HG02623 (cell line): Measurements from ENCODE around the gene MRPL39.
A peak's percentile ranks its signal among the peaks of the same experiment; 100 is the strongest.
"Not testable (repeated sequence)": the region's sequence is repeated elsewhere in the genome, so short reads cannot be mapped to it uniquely, and the experiment has no call there.

Experiments
- ATAC-seq: cut with Tn5 transposase; IDR thresholded peaks from one replicate; pipeline ENCODE4 v1.9.1; 2021; ENCODE audit warnings: moderate library complexity; ENCODE audit not compliant: unreplicated experiment

Gene MRPL39

DNA sequence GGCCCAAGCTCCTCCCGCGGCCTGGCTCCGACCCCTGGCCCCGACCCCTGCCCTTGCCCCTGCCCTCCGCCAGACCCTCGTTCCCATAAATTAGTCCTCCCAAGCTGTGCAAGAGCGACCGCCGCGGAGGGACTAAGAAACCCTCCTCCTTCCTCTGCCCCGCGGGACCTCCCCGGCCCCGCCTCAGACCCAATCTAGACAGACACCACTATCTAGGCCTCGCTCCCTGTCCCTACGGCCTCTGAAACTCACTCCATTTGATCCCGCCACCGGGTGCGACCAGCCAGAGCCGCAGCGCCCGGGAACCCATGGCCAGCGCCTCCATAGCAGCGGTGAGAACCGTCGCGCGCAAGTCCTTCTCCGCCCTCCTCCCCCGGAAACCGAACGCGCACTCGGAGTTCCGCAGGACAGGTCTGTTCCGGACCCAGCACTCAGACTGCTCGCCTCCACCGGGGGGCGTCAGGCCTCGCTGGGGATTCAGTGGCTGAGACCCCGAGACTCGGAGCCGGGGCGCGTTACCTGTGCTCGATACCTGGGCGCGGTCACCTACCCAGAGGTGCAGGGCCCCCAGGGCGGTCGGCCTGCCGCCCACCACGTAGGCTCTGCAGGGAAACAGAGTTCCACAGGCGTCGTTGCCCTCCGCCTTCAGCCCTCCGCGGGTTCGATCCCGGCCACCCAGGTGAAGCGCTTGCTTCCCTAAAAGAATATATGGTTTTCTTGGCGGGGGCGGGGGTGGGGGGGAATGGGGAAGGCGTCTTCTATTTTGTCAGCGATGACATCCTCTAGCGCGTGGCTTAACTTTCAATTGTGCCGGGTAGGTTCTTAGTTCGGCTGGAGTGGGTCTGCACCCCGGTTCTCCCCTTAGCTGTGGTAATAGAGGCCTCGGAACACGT is at the start of gene MRPL39:
Gene MRPL39, minus strand, starts transcription at position 331 of the 893 bp plus-strand sequence. Its CDS starts 6 bp downstream, at position 325.
- peak; percentile 93 for ATAC-seq

DNA sequence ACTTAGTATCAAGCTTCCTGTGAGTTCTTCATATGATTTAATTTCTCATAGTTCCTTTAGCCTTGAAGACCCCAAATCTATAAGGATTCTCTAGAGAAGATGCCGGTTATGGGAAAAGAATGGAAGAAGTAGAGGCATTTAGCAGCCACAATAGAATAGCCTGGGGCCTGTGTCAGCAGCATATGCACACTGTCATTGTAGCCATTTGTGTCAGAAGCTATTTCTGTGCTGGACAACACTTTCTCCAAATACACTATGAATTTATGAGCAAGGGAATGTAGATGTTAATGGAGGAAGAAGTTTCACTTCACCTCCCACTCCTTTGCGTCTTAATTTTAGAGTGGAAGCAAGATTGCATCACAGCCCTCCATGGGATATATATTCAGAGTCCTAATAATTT is 49.1 kb upstream of the MRPL39 start:
- ATAC-seq, result no peak

DNA sequence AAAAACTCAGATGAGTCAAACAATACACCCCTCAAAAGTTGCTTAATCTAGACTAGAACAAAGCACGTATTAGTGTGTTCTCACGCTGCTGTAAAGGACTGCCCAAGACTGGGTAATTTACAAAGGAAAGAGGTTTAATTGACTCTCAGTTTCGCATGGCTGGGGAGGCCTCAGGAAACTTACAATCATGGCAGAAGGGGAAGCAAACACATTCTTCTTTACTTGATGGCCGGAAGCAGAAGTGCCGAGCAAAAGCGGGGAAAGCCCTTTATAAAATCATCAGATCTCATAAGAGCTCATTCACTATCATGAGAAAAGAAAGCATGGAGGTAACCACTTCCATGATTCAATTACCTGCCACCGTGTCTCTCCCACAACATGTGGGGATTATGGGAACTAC is 41.9 kb upstream of the MRPL39 start:
- no peak for ATAC-seq

DNA sequence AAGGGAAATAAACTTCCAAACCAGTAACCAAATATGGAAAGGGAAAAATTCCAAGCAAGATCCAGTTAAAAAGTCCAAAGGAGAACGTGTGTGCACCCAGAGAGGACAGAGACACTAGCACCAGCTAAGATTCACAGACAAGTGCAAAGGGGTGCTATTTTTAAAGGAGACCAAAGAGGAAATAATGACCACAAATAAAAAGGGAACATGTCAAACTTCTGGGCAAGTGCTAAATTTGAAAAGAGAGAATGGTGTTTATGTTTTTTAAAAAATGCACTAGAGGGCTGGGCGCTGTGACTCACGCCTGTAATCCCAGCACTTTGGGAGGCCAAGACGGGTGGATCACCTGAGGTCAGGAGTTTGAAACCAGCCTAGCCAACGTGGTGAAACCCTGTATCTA is 40.4 kb upstream of the MRPL39 start:
- no peak for ATAC-seq

DNA sequence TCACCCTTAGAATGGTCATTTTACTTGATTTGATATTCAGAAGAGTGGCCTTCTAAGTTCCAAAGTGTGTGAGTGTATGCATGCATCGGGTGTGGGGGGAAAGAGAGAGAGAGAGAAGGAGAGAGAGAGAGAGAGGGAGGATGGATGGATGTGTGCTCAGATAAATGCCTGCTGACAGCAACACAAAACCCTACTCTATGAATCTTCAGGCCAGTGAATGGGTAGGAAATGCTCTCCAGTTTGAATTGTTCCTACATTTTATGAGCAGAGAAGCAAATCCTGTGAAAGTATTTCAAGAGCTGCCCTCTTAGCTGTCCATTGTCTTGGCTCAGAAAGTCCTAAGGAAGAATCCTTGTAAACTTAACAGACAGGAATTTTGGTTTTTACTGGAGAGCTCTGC is 39.2 kb upstream of the MRPL39 start:
- ATAC-seq, result no peak

DNA sequence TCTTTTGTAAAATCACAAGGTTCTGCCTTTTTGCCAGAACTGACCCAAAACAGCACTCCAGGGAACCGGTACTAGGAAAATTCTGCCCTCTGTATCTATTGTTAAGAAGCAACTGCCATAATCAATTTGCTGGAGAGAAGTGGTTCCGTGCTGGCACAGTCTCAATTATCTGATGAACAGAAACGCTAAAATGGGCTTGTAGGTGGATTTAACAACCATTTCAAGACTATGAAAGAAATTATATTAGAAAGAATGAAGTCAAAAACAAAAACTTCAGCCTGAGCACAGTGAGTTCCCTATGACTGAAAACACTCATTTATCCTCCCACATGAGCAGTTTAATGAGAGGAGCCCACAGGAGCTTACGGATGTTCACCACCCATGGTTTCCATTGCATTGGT is 36.2 kb upstream of the MRPL39 start:
- ATAC-seq, result no peak

DNA sequence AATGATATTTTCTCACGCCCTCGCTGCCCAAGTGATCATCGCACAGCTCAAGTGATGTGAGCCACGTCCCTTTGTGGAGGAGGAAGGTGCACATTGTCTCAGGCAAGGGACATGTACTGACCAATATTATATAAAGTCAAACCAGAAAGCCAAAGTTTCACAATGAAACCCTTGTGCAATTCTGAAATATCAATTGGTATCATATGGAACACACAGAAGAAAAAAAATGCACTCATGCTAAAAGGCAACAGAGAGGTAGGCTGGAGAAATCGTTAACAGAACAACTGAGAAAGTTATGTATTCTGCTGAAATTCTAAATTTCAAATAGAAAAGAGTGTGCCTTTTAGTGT is 33.6 kb upstream of the MRPL39 start:
- ATAC-seq, result no peak

DNA sequence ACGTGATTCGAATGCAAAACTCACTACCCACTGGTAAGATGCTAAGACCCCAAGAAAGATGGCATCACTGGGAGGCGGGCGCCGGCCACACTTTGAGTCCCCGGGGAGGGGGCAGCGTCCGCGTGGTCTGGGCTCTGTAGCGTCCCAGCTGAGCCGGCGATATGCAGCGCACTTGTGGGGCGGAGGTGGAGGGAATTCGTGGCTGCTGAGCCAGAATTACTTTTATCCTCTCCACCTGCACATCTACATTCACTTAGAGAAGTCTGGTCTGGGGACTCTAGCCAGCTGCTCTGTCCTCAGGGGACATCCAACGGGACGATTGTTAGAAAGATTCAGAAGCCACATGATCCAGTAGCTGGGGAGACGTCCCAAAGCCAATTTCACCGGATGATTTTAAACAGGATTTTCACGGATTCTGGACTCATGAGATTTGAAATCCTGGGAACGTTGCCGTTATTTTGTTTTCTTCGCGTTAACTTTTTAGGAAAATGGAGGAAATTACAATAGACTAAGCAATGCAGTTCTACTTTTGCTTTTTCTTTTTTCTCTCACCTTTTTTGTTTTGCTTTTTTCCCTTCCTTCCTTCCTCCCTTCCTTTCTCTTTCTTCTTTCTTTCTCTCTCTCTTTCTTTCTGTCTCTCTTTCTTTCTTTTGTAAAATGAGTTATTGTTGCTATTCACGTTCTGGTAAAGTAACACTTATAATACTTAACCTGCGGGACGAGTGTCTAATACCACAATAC is 33.1 kb upstream of the MRPL39 start:
- ATAC-seq, result peak; percentile 22

DNA sequence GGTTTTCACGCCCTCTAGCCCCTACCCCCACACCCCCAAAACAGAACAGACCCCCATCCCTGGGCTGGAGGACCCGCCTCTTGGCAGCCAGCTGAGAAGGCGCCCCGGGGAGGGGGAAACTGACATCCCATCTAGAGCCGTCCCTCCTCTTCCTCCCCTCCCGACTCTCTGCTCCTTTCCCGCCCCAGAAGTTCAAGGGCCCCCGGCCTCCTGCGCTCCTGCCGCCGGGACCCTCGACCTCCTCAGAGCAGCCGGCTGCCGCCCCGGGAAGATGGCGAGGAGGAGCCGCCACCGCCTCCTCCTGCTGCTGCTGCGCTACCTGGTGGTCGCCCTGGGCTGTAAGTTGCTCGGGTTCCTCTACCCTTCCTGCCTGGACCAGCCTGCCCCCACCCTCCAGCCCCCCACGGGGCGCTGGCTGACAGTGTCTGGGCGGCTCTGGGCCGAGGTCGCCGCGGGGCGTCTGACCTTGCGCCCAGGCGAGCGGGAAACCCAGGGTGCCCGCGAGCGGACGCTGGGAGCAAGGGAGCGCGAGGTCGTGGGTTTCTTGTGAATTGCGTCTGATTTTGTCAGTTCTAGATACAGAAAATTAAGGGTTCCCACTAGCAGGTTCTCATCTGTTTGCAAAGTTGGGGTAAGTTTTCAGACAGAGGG is 32.4 kb upstream of the MRPL39 start:
- peak; percentile 72 for ATAC-seq

DNA sequence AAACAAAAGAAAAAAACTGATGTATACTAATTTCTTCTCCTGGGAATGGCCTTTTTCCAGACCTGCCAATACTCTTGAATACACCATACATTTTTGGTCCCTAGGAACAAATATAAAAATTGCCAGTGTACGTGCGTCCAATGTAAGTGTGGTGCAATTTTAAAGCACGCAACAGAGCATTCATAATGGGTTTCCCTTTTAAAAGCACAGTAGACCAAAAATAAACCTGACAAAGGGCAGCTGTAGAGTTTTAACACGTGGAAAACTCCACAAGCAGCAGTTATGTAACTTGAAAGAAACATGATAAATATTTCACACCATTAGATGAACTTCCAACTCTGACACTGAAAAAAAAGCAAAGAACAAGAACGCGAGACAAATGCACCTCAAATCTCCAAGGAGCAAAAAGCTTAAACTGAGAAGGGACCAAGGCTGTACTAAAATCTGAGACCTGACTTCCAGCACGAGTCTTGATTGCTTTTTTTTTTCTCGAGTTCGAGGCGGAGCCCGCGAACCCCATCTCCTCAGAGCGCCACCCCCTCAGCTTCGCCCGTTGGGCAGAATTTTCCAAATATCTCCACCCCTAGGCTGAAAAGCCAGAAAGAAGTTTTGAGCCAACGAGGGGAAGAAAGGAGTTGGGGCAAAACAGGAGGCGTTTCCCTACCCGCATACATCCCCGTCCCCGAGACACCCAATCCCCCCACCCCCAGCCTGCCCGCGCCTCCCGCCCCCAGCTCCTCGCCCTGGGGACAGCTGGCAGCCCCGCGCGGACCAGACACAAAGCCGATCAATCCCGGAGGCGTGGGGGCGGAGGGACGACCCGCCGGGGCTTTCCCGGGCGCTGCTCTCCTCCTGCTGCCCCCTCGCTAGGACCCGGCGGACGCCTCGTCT is 31.6 kb upstream of the MRPL39 start, which contains the start of gene JAM2:
Gene JAM2, plus strand, starts transcription at position 599 of the 891 bp plus-strand sequence. CDS start 564 bp downstream, outside the sequence.
- peak; percentile 32 for ATAC-seq

DNA sequence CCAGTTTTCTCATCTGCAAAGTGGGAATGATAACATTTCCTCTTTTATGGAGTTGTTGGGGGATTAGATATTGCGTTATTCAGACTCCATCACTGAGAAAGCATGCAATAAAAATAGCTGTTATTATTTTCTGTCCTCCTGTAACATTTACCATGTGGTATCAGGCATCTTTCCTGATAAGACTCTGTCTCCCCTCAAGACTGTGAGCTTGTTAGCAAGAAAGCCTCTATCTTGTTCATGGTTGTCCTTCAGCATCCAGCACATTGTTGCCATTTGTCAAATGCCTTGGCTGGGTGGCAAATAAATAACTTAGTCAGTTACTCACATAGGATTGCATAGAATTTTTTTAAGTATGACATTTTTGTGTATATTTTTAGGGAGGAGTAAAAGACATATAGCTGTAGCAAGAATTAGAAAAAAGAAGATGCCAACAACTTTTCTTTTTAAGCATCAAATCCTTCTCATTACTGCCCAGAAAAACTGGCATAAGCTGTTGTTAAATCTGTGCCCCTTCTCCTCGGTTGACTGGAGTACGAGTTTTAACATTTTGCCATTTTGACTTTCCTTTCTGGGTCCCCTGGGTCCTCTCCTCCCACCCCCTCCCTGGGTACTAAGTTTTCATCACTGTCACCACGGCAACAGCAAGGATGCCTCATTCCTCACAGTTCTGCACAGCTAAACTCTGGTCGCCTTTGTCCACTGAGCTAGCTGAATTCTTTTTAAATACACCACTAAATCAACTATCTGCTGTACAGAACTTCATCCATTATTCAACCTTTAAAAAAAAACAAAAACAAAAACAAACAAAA is 30.8 kb upstream of the MRPL39 start:
- ATAC-seq, result no peak

DNA sequence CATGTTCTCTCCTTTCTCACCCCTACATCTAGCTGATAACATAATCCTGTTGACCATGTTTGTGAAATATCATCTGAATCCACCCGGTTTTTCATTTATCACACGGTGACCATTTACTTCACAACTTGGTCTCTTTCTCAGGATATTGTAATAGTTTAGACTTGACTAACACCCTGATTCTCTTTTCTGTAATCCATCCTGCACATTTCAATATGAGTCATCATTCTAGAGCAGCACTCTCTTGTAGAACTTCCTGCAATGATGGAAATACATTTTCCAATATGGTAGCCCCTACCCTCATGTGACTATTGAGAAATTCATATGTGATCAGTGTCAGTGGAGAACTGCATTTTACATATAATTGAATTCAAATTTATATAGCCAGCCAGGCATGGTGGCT is 29.4 kb upstream of the MRPL39 start:
- ATAC-seq, result no peak

DNA sequence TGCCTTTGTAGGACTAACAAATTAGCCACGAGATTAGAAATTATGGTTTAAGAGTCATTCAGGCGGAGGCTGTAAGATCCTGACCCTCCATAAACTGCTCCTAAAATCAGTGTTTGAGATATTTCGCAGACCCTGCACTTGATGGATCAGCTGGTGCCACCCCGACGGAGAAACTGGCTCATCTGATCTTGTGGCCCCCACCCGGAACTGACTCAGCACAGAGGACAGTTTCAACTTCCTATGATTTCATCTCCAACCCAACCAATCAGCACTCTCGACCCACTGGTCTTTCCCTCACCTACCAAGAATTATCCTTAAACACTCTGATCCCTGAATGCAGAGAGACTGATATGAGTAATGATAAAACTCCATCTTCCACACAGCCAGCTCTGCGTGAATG is 28.0 kb upstream of the MRPL39 start:
- no peak for ATAC-seq

DNA sequence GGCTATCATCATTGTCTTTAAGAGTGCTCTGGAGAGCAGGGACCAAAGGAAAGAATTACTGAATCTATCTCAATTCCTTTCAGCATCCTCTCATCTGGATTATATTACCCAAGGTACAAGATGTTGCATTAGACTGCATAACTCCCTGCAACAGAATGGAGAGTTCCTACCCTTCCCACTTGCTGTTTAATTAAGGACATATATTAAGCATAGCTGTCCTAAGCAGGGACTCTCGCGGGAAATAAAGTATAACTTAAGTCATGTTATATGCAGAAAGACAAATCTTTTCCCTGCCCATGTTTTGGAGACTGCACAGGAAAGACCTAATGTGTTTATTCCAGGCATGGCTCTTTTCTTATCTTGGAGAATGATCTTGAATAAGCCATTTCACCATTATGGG is 25.0 kb upstream of the MRPL39 start:
- ATAC-seq, result no peak

DNA sequence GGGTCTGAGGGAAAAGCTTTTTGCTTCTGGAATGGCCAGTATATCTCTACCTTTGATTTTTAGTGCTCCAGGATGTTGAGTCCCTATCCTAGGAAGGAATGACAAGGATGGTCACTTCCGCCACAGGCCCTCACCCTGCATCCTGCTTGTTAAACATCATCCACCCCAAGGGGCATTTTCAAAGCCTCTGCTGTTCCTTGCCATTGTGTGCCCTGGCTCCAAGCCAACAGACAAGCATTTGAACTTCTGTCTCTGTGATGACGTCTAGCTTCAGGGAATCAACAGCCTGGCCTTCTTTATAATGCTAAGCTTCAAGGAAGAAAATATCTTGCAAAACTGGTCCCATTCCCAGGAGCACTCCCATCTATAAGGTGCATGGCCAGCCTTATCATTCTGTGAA is 19.5 kb upstream of the MRPL39 start:
- ATAC-seq, result no peak

DNA sequence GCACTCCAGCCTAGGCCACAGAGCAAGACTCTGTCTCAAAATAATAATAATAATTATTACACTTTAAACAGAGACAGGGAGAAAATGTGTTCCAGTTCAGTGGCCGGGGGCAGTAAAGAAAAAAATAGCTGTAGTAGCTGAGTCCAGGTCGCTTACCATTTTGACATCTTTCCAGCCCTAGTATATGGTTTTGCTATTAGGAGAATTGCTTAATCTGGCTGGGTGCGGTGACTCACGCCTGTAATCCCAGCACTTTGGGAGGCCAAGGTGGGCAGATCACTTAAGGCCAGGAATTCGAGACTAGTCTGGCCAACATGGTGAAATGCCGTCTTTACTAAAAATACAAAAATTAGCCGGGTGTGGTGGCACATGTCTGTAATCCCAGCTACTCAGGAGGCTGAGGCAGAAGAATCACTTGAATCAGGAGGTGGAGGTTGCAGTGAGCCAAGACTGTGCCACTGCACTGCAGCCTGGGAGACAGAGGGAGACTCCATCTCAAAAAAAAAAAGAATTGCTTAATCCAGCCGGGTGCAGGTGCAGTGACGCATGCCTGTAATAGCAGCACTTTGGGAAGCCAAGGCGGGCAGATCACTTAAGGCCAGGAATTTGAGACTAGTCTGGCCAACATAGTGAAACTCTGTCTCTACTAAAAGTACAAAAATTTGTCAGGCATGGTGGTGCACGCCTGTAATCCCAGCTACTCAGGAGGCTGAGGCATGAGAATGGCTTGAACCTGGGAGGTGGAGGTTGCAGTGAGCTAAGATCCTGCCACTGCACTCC is 18.7 kb upstream of the MRPL39 start:
- not testable (repeated sequence) for ATAC-seq

DNA sequence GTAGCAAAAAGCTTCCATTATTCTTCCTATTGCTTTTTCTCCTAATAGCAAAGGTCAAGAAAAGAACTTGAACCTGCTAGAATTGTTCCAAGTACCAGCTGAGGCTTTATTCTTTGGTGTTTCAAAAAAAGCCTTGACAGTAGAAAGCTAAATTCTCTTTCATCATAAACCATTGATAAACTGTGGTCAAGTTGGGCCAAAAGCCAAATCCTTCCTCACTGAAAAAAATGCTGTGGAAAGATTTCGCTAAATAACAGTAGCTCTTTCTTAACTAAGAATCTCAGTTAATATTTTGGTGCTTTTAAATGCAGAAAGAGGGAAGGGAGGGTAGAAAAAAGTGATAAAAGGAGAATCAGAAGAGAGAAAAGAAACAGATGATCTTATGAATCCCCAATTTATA is 17.8 kb upstream of the MRPL39 start:
- ATAC-seq, result no peak

DNA sequence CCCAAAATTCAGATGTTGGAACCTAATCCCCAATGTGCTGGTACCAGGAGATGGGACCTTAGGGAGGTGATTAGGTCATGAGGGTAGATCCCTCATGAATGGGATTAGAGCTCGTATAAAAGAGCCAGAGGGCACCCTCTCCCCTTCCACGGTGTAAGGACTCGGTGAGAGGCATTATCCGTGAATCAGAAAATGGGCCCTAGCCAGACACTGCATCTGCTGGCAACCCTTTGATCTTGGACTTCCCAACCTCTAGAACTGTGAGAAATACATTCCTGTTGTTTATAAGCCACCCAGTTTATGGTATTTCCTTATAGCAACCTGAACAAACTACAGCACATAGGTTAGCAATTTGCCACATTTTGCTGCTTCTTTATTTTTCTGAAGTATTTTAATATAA is 17.2 kb upstream of the MRPL39 start:
- ATAC-seq, result no peak

DNA sequence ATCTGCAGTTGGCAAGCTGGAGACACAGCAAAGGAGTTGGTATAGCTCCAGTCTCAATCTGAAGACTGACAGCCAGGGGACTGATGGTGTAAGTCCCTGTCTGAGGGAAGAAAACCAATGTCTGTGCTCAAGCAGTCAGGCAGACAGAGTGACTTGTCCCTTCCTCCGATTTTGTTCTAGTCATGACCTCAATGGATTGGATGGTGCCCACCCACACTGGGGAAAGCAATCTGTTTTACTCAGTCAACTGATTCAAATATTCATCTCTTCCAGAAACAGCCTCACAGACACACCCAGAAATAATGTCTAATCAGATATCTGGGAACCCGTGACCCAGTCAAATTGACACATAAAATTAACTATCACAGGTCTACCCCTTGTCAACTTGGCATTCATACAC is 11.9 kb upstream of the MRPL39 start:
- no peak for ATAC-seq
